GM12878 (cell line): ENCODE data around the gene NBEAL1. TPM values are rescaled to one million over a fixed set of nuclear protein-coding genes. Genes with fewer than 3 reads are reported as not detected.

ENCODE experiments used
- ATAC-seq: fragments of 200-7000 bp; cut with Tn5 transposase; 3 replicates; pipeline ENCODE4 v1.9.1; 2020; ENCODE audit warnings: mild to moderate bottlenecking, moderate library complexity
- BruUV-seq: library from RNA; stranded (reverse); fragments of 400-500 nt; replicated peaks from 2 replicates; lab custom pipeline; 2021; lab: Mats Ljungman, UMichigan
- CTCF ChIA-PET: fragments of 300-600 bp; sonication (Branson Sonifier 250); formaldehyde crosslinking; extraction: SDS; loops from one replicate; lab custom pipeline; 2021; ENCODE audit warnings: inconsistent platforms; lab: Yijun Ruan, JAX
- POLR2A ChIA-PET: fragments of 350-600 bp; formaldehyde crosslinking; extraction: SDS; loops from one replicate; lab custom pipeline; 2021; ENCODE audit warnings: inconsistent platforms; lab: Charles Lee
- RAD21 ChIA-PET: fragments of 300-600 bp; sonication (Branson Sonifier 250); formaldehyde crosslinking; loops from one replicate; lab custom pipeline; 2023; ENCODE audit warnings: antibody characterized with exemption; ENCODE audit not compliant: unreplicated experiment; lab: Charles Lee
- SMC1A ChIA-PET: fragments of 300-600 bp; sonication (Branson Sonifier 250); formaldehyde crosslinking; loops from one replicate; lab custom pipeline; 2023; ENCODE audit not compliant: unreplicated experiment, uncharacterized antibody; lab: Charles Lee
- DNase-seq: peaks from one replicate; pipeline ENCODE4 v3.0.0-alpha.2; 2011; ENCODE audit warnings: low read depth, low spot score
- FAIRE-seq: peaks from 3 replicates; lab custom pipeline; 2011; peaks lifted over from hg19 to GRCh38; lab: Jason Lieb, UNC
- H2AFZ ChIP-seq: 2 replicates; pipeline ENCODE4 v1.6.0; 2011; ENCODE audit warnings: low read depth, low read length, control low read depth; ENCODE audit not compliant: control insufficient read depth
- H3K27ac ChIP-seq: 2 replicates; pipeline ENCODE4 v1.5.1; 2011; ENCODE audit warnings: control low read depth; ENCODE audit not compliant: control insufficient read depth, insufficient read depth
- H3K27me3 ChIP-seq, 2 experiments: replicated peaks in 1 of 2; 2 replicates each; pipeline versions ENCODE4 v1.6.0 to v1.6.1; 2011; ENCODE audit warnings: low read length in 1 of 2; ENCODE audit not compliant: control insufficient read depth in 2 of 2, insufficient read depth in 2 of 2
- H3K36me3 ChIP-seq, 2 experiments: 2 replicates each; pipeline ENCODE4 v1.5.1; 2011; ENCODE audit warnings: low read length in 1 of 2; ENCODE audit not compliant: control insufficient read depth in 2 of 2, insufficient read depth in 2 of 2
- H3K4me1 ChIP-seq: 2 replicates; pipeline ENCODE4 v1.6.1; 2011; ENCODE audit warnings: mild to moderate bottlenecking, low read length, moderate library complexity, mixed read lengths; ENCODE audit not compliant: control insufficient read depth, insufficient read depth
- H3K4me2 ChIP-seq: 2 replicates; pipeline ENCODE4 v1.6.0; 2011; ENCODE audit warnings: control low read depth; ENCODE audit not compliant: control insufficient read depth, insufficient read depth
- H3K4me3 ChIP-seq: fragments of 200-600 bp; sonication (generic); 2 replicates; pipeline ENCODE4 v1.5.1; 2016
- H3K79me2 ChIP-seq: 2 replicates; pipeline ENCODE4 v1.6.0; 2011; ENCODE audit warnings: low read length; ENCODE audit not compliant: control insufficient read depth, insufficient read depth
- H3K9ac ChIP-seq: 2 replicates; pipeline ENCODE4 v1.8.0; 2011; ENCODE audit warnings: low read length, control low read depth, mixed read lengths; ENCODE audit not compliant: control insufficient read depth, insufficient read depth
- H3K9me3 ChIP-seq: replicated peaks from 3 replicates; pipeline ENCODE4 v1.5.1; 2011; ENCODE audit warnings: mild to moderate bottlenecking, low read length; ENCODE audit not compliant: control insufficient read depth, insufficient read depth
- H4K20me1 ChIP-seq: 2 replicates; pipeline ENCODE4 v1.6.0; 2011; ENCODE audit not compliant: control insufficient read depth, insufficient read depth
- CHD1 ChIP-seq: IDR thresholded peaks from 2 replicates; pipeline ENCODE4 v1.6.1; 2012; ENCODE audit warnings: low read depth, low read length, improper control_type of control experiment
- CREB1 ChIP-seq: IDR thresholded peaks from 2 replicates; pipeline ENCODE4 v1.6.1; 2012; ENCODE audit warnings: low read depth, mild to moderate bottlenecking, inconsistent platforms
- EZH2 ChIP-seq: IDR thresholded peaks from 2 replicates; pipeline ENCODE4 v1.6.1; 2012; ENCODE audit warnings: low read depth, mild to moderate bottlenecking, control low read depth, inconsistent platforms, low read length, borderline replicate concordance; ENCODE audit not compliant: control insufficient read depth
- GATAD2B ChIP-seq: fragments of 450-650 bp; conservative IDR thresholded peaks from 2 replicates; pipeline ENCODE4 v1.6.1; 2017; ENCODE audit warnings: low read depth, mild to moderate bottlenecking, moderate library complexity
- NR2C2 ChIP-seq: IDR thresholded peaks from 2 replicates; pipeline ENCODE4 v1.6.1; 2011; ENCODE audit warnings: borderline replicate concordance, low read depth; ENCODE audit not compliant: control insufficient read depth, insufficient read length
- PAX8 ChIP-seq: fragments of 450-650 bp; IDR thresholded peaks from 2 replicates; pipeline ENCODE4 v1.6.1; 2017; ENCODE audit warnings: mild to moderate bottlenecking, moderate library complexity
- RAD51 ChIP-seq: fragments of 450-650 bp; IDR thresholded peaks from 2 replicates; pipeline ENCODE4 v1.6.1; 2016; ENCODE audit warnings: moderate library complexity, mild to moderate bottlenecking, inconsistent platforms
- RB1 ChIP-seq: fragments of 450-650 bp; formaldehyde crosslinking; IDR thresholded peaks from 2 replicates; pipeline ENCODE4 v1.6.1; 2017; ENCODE audit warnings: mild to moderate bottlenecking, borderline replicate concordance
- TARDBP ChIP-seq: IDR thresholded peaks from 2 replicates; pipeline ENCODE4 v1.6.1; 2016; ENCODE audit warnings: borderline replicate concordance
- YY1 ChIP-seq: IDR thresholded peaks from 2 replicates; pipeline ENCODE4 v1.6.1; 2011; ENCODE audit warnings: low read depth, mild to moderate bottlenecking, low read length
- WGBS: methylation state at CpG from one replicate; pipeline ENCODE4 v1.1.6; 2016; ENCODE audit warnings: low lambda C conversion rate; ENCODE audit not compliant: insufficient replicate concordance, insufficient coverage; ENCODE audit errors: missing lambda C conversion rate; 5-methylcytosine and 5-hydroxymethylcytosine counted together
- in situ Hi-C: fragments of 300-500 bp; cut with MboI; formaldehyde crosslinking; loops from 9 replicates; pipeline ENCODE4 v1.14.3; 2018; ENCODE audit warnings: mixed read lengths
- intact Hi-C: fragments of 100-400 bp; cut with micrococcal nuclease; formaldehyde crosslinking; loops from one replicate; pipeline ENCODE4 v1.14.2; 2022; ENCODE audit not compliant: unreplicated experiment
- polyA plus RNA-seq, 11 experiments: library from polyadenylated mRNA; depleted of rRNA in 4 of 11; unstranded in 6 of 11; stranded (reverse) in 5 of 11; fragments of >200 nt; fragmentation: Nextera tagmentation in 4 of 11; fragmentation: Illumina TruSeq in 1 of 11; extraction: Ambion mirVana in 4 of 11; extraction: Trizol in 1 of 11; gene quantifications; 1 replicate in 1 of 11; 2 replicates in 10 of 11; pipeline versions ENCODE4 v1.2.1 to v1.2.3, GENCODE V29; 2011 to 2016; ENCODE audit warnings: inconsistent platforms in 2 of 11, missing spikeins in 2 of 11, low read depth in 1 of 11
- total RNA-seq, 4 experiments: library from RNA; depleted of rRNA in 3 of 4; stranded (reverse); fragments of >200 nt in 3 of 4; fragmentation: Illumina TruSeq in 1 of 4; extraction: Trizol in 1 of 4; gene quantifications; 2 replicates each; pipeline versions ENCODE4 v1.2.1 to v1.2.3, GENCODE V29; 2013 to 2021
- TF ChIP-seq, protein P1 (sequence below): fragments of 450-650 bp; IDR thresholded peaks from 2 replicates; pipeline ENCODE4 v1.6.1; 2016; ENCODE audit warnings: mild to moderate bottlenecking
- TF ChIP-seq, protein P2 (sequence below): IDR thresholded peaks from 2 replicates; pipeline ENCODE4 v1.6.1; 2011; ENCODE audit warnings: mild to moderate bottlenecking, low read depth, low read length, moderate library complexity; ENCODE audit not compliant: insufficient replicate concordance
- TF ChIP-seq, protein P3 (sequence below), 3 experiments: IDR thresholded peaks in 2 of 3; conservative IDR thresholded peaks in 1 of 3; 2 replicates each; pipeline ENCODE4 v1.5.1; 2011; ENCODE audit warnings: low read depth in 3 of 3, low read length in 3 of 3, mild to moderate bottlenecking in 3 of 3, control low read depth in 2 of 3, moderate library complexity in 2 of 3, inconsistent platforms in 1 of 3, mixed read lengths in 1 of 3; ENCODE audit not compliant: control insufficient read depth in 2 of 3, insufficient read depth in 1 of 3; ENCODE audit errors: extremely low read depth in 1 of 3

NBEAL1 gene
- total and polyA plus RNA-seq, 10 of the 15 experiments (the other 5 are each of a cell fraction or from before 2014, with no cell fraction given) = 1.9 to 16.1 (median 7.2) TPM

DNA sequence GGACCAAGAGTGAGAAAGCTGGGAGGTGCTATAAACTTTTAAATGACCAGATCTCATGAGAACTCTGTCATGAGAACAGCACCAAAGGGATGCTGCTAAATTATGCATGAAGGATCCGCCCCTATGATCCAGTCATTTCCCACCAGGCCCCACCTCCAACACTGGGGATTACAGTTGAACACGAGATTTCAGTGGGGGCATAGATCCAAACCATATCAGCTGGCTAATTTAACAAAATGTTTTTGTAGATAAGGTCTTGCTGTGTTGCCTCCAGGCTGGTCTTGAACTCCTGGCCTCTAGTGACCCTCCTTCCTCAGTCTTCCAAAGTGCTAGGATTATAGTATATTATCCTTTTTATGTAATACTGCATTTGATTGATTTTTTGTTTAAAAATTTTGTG is 56.0 kb downstream of the NBEAL1 start:
- SMC1A ChIA-PET = interaction anchor here (1.1 to 1.9 kb wide), 2 partner anchors 15 to 20 kb away, joined by 3 to 7 read pairs; no protein-coding TSS in a partner anchor
- DNase-seq = no peak
- H3K27ac ChIP-seq = no peak overlapping the region
- H4K20me1 ChIP-seq = no peaks in the 10 kb centered on the region
- no peaks in the 10 kb centered on the region for H3K79me2 ChIP-seq
- no peaks in the 10 kb centered on the region for H3K9me3 ChIP-seq
- POLR2A ChIA-PET = interaction anchor here (0.6 kb wide), 1 partner anchor 248 kb away, joined by 6 read pairs; no protein-coding TSS in a partner anchor
- no peak overlapping the region for H3K4me3 ChIP-seq
- in situ Hi-C loops (no loop called here), intact Hi-C loops (no loop called here)
- H3K36me3 ChIP-seq = no peaks in the 10 kb centered on the region
- no peaks in the 10 kb centered on the region for H3K4me1 ChIP-seq
- ATAC-seq = no peak
- no peaks in the 10 kb centered on the region for H3K27me3 ChIP-seq
- 64% methylated on average over 2 of the region's 2 CpGs for WGBS
- no peak for FAIRE-seq
- CTCF ChIA-PET = no interaction called here
- H3K9ac ChIP-seq = no peak overlapping the region
- RAD21 ChIA-PET = no interaction called here
- TF ChIP-seq, protein P1, sequence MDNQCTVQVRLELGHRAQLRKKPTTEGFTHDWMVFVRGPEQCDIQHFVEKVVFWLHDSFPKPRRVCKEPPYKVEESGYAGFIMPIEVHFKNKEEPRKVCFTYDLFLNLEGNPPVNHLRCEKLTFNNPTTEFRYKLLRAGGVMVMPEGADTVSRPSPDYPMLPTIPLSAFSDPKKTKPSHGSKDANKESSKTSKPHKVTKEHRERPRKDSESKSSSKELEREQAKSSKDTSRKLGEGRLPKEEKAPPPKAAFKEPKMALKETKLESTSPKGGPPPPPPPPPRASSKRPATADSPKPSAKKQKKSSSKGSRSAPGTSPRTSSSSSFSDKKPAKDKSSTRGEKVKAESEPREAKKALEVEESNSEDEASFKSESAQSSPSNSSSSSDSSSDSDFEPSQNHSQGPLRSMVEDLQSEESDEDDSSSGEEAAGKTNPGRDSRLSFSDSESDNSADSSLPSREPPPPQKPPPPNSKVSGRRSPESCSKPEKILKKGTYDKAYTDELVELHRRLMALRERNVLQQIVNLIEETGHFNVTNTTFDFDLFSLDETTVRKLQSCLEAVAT = no peak
- no peak for TF ChIP-seq RAD51
- TF ChIP-seq, protein P2, sequence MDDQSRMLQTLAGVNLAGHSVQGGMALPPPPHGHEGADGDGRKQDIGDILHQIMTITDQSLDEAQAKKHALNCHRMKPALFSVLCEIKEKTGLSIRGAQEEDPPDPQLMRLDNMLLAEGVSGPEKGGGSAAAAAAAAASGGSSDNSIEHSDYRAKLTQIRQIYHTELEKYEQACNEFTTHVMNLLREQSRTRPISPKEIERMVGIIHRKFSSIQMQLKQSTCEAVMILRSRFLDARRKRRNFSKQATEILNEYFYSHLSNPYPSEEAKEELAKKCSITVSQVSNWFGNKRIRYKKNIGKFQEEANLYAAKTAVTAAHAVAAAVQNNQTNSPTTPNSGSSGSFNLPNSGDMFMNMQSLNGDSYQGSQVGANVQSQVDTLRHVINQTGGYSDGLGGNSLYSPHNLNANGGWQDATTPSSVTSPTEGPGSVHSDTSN = no peak
- no peak for TF ChIP-seq PAX8
- no peak for TF ChIP-seq CREB1
- TF ChIP-seq, protein P3, sequence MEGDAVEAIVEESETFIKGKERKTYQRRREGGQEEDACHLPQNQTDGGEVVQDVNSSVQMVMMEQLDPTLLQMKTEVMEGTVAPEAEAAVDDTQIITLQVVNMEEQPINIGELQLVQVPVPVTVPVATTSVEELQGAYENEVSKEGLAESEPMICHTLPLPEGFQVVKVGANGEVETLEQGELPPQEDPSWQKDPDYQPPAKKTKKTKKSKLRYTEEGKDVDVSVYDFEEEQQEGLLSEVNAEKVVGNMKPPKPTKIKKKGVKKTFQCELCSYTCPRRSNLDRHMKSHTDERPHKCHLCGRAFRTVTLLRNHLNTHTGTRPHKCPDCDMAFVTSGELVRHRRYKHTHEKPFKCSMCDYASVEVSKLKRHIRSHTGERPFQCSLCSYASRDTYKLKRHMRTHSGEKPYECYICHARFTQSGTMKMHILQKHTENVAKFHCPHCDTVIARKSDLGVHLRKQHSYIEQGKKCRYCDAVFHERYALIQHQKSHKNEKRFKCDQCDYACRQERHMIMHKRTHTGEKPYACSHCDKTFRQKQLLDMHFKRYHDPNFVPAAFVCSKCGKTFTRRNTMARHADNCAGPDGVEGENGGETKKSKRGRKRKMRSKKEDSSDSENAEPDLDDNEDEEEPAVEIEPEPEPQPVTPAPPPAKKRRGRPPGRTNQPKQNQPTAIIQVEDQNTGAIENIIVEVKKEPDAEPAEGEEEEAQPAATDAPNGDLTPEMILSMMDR (IDR thresholded peaks at IDR 0.05 in 2 of 3, conservative IDR thresholded peaks at IDR 0.05 in 1 of 3; ENCODE audit: control insufficient read depth in 2 of 3, extremely low read depth in 1 of 3, insufficient read depth in 1 of 3, low read depth in 3 of 3, low read length in 3 of 3) = no peak
- no peak for TF ChIP-seq GATAD2B
- TF ChIP-seq TARDBP = no peak
- TF ChIP-seq EZH2 = no peak
- no peak for TF ChIP-seq RB1
- no peak for TF ChIP-seq CHD1
- no peak for TF ChIP-seq NR2C2
- TF ChIP-seq YY1 = no peak
- no peak overlapping the region for H2AFZ ChIP-seq
- H3K4me2 ChIP-seq = no peak overlapping the region
- BruUV-seq = no TSS peak
